Measurements from ENCODE around the gene MPZL2. TPM values are rescaled to one million over a fixed set of nuclear protein-coding genes. Genes with fewer than 3 reads are reported as not detected.

Gene MPZL2
- total and polyA plus RNA-seq, 8 donors: 6.0 to 20.7 (median 13.8) TPM

GRCh38 chr11:118264569-118265465 is 720 bp upstream of the MPZL2 start:
- intact Hi-C loops (cut with DNase I): no loop called here
- H3K9me3 ChIP-seq: no peaks in the 10 kb centered on the region
- peak overlapping the region; percentile 56 to 93 (median 87) for H3K27ac ChIP-seq
- no peaks in the 10 kb centered on the region for H3K36me3 ChIP-seq
- no peaks in the 10 kb centered on the region for H3K27me3 ChIP-seq
- H3K4me1 ChIP-seq: peaks cover 0 to 17% (median 0%) of the 10 kb centered on the region in 3 donors
- H3K4me3 ChIP-seq: peak overlapping the region in 3 of 4 donors; percentile 15 to 57 (median 38)
- ATAC-seq: no peak
- no peak for DNase-seq
- no peak for TF ChIP-seq CTCF (IDR thresholded peaks at IDR 0.05)
- no peak for FAIRE-seq
- WGBS, 2 donors: 46% methylated on average over 13 of the region's 13 CpGs

DNA sequence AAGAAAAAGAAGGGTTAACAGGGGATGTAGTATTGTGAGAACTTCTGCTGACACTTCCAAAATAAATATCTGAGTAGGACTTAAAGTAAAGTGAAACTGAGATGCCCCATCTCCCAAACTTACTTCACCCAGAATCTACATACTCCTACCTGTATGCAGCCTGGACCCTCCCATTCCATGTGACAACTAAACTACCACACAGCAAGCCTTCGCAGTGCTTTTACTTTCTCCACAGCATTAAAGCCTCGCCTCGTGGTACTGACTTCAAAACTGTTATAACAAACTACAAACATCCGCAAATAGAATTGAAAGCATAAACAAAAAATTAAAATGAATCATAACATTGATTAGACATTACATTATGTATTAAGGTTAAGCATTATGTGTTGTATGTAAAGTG is 985 bp downstream of the MPZL2 start:
- TF ChIP-seq CTCF (IDR thresholded peaks at IDR 0.05): no peak
- Histone ChIP-seq H3K4me1 (peaks cover 0 to 17% (median 0%) of the 10 kb centered on the region in 3 donors), H3K27me3 (no peaks in the 10 kb centered on the region), H3K9me3 (no peaks in the 10 kb centered on the region), H3K27ac (peak overlapping the region; percentile 56 to 93 (median 87)), H3K36me3 (no peaks in the 10 kb centered on the region), H3K4me3 (peak overlapping the region; percentile 15 to 57 (median 27))
- DNase-seq: no peak
- no peak for FAIRE-seq
- intact Hi-C loops (cut with DNase I): no loop called here
- peak in 2 of 4 donors; percentile 51 to 60 for ATAC-seq
- WGBS, 2 donors: 10 to 12% methylated on average over 4 of the region's 4 CpGs

DNA sequence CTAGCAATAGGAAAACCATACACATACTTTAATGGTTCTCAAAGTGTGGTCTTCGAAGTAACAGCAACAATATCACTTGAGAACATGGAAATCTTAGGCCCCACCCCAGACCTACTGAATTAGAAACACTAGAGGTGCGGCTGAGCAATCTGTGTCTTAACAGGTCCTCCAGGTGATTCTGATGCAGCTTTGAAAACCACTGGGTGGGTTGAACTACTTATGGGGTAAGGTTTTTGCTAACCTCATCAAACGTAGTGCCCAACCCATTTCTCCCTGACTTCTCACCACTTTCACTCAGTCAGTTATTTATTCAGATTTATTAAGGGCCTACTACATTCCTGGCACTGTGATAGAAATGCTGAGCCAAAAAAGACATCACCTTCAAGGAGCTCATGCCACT is 3.7 kb downstream of the MPZL2 start:
- no peak for TF ChIP-seq CTCF (IDR thresholded peaks at IDR 0.05)
- ATAC-seq: no peak

GRCh38 chr11:118259138-118259537 is 5.0 kb downstream of the MPZL2 start:
- no peak for ATAC-seq
- peaks cover 0 to 17% (median 0%) of the 10 kb centered on the region in 3 donors for H3K4me1 ChIP-seq
- intact Hi-C loops (cut with DNase I): no loop called here
- H3K27me3 ChIP-seq: no peaks in the 10 kb centered on the region
- no peak for TF ChIP-seq CTCF (IDR thresholded peaks at IDR 0.05)
- 96 to 99% methylated on average over 1 of the region's 1 CpG for WGBS, 2 donors
- no peak for DNase-seq
- FAIRE-seq: no peak
- no peaks in the 10 kb centered on the region for H3K9me3 ChIP-seq
- H3K27ac ChIP-seq: no peak overlapping the region
- H3K36me3 ChIP-seq: no peaks in the 10 kb centered on the region
- no peak overlapping the region for H3K4me3 ChIP-seq

More for the DNA sequence above, 3.7 kb downstream of the MPZL2 start:
- WGBS, 2 donors: 82 to 86% methylated on average over 3 of the region's 3 CpGs
- Histone ChIP-seq H3K4me3 (no peak overlapping the region), H3K36me3 (no peaks in the 10 kb centered on the region), H3K4me1 (peaks cover 0 to 17% (median 0%) of the 10 kb centered on the region in 3 donors), H3K27me3 (no peaks in the 10 kb centered on the region), H3K27ac (no peak overlapping the region), H3K9me3 (no peaks in the 10 kb centered on the region)
- intact Hi-C loops (cut with DNase I): no loop called here
- DNase-seq: no peak
- FAIRE-seq: no peak

GRCh38 chr11:118258410-118258809 is 5.7 kb downstream of the MPZL2 start:
- H3K9me3 ChIP-seq: no peaks in the 10 kb centered on the region
- no peak for FAIRE-seq
- H3K4me1 ChIP-seq: peaks cover 0 to 18% (median under 1%) of the 10 kb centered on the region in 3 donors
- no peaks in the 10 kb centered on the region for H3K27me3 ChIP-seq
- intact Hi-C loops (cut with DNase I): no loop called here
- DNase-seq: no peak
- no peak overlapping the region for H3K27ac ChIP-seq
- no peak overlapping the region for H3K4me3 ChIP-seq
- H3K36me3 ChIP-seq: no peaks in the 10 kb centered on the region
- no peak for ATAC-seq
- TF ChIP-seq CTCF (IDR thresholded peaks at IDR 0.05): no peak
- 0 to 96% methylated on average over 1 of the region's 1 CpG for WGBS, 2 donors

Data from pancreas (tissue), 10 donors.